SU-DHL-6 (cell line): ENCODE measurements around the gene CAMKK2.

ENCODE experiments used
- H2AFZ ChIP-seq: fragments of 200-600 bp; sonication (generic); 2 replicates; pipeline ENCODE4 v1.6.1; 2014; ENCODE audit warnings: low read depth, mild to moderate bottlenecking, moderate library complexity, mixed read lengths, antibody characterized with exemption, low read length; ENCODE audit not compliant: severe bottlenecking
- H3F3A ChIP-seq: fragments of 200-600 bp; shearing (Covaris generic); 2 replicates; pipeline ENCODE4 v1.6.0; 2016; ENCODE audit warnings: antibody characterized with exemption, mild to moderate bottlenecking; ENCODE audit not compliant: insufficient read depth
- H3K27ac ChIP-seq: fragments of 200-600 bp; sonication (generic); 2 replicates; pipeline ENCODE4 v1.5.1; 2016; ENCODE audit warnings: low read depth, mild to moderate bottlenecking, low read length, moderate library complexity, mixed read lengths
- H3K27me3 ChIP-seq: fragments of 200-600 bp; sonication (generic), shearing (Covaris generic); 2 replicates; pipeline ENCODE4 v1.6.0; 2014; ENCODE audit warnings: mild to moderate bottlenecking, low read length
- H3K36me3 ChIP-seq: fragments of 200-600 bp; sonication (generic); 2 replicates; pipeline ENCODE4 v1.6.1; 2014; ENCODE audit warnings: mild to moderate bottlenecking, low read length, mixed read lengths
- H3K4me2 ChIP-seq: fragments of 300-600, 200-600 bp; shearing (Covaris generic), sonication (generic); 2 replicates; pipeline ENCODE4 v1.6.0; 2014; ENCODE audit warnings: low read length, low read depth, mild to moderate bottlenecking; ENCODE audit not compliant: poor library complexity, severe bottlenecking
- H3K4me3 ChIP-seq: fragments of 200-600 bp; sonication (generic); 2 replicates; pipeline ENCODE4 v1.5.1; 2014; ENCODE audit warnings: antibody characterized with exemption, low read length, mild to moderate bottlenecking, mixed read lengths; ENCODE audit not compliant: insufficient read depth, poor library complexity, severe bottlenecking
- H3K79me2 ChIP-seq: fragments of 200-600 bp; sonication (generic); 2 replicates; pipeline ENCODE4 v1.6.1; 2014; ENCODE audit warnings: mild to moderate bottlenecking, low read length, moderate library complexity; ENCODE audit not compliant: insufficient read depth
- H3K9ac ChIP-seq: fragments of 200-600 bp; sonication (generic); 2 replicates; pipeline ENCODE4 v1.7.0; 2014; ENCODE audit warnings: mild to moderate bottlenecking, low read length
- H3K9me2 ChIP-seq: fragments of 200-600 bp; sonication (generic); replicated peaks from 2 replicates; pipeline ENCODE4 v1.6.1; 2014; ENCODE audit warnings: low read length; ENCODE audit not compliant: insufficient read depth
- H3K9me3 ChIP-seq: fragments of 200-600 bp; sonication (generic); 2 replicates; pipeline ENCODE4 v1.6.1; 2014; ENCODE audit warnings: low read length, mixed read lengths; ENCODE audit not compliant: insufficient read depth
- H4K20me1 ChIP-seq: fragments of 200-600 bp; sonication (generic); 2 replicates; pipeline ENCODE4 v1.6.1; 2014; ENCODE audit warnings: low read depth, mild to moderate bottlenecking, antibody characterized with exemption, low read length, moderate library complexity, mixed read lengths
- EZH2phosphoT487 ChIP-seq: fragments of 200-600 bp; sonication (generic), shearing (Covaris generic); conservative IDR thresholded peaks from 2 replicates; pipeline ENCODE4 v1.6.1; 2018; ENCODE audit warnings: mild to moderate bottlenecking, antibody characterized with exemption, low read length, moderate library complexity, mixed read lengths
- TF ChIP-seq, protein P1 (sequence below): fragments of 200-600 bp; sonication (generic); IDR thresholded peaks from one replicate; pipeline ENCODE4 v1.5.1; 2017; ENCODE audit warnings: antibody characterized with exemption, mild to moderate bottlenecking, low read length, moderate library complexity; ENCODE audit not compliant: insufficient read depth, poor library complexity, severe bottlenecking

The CAMKK2 gene

DNA sequence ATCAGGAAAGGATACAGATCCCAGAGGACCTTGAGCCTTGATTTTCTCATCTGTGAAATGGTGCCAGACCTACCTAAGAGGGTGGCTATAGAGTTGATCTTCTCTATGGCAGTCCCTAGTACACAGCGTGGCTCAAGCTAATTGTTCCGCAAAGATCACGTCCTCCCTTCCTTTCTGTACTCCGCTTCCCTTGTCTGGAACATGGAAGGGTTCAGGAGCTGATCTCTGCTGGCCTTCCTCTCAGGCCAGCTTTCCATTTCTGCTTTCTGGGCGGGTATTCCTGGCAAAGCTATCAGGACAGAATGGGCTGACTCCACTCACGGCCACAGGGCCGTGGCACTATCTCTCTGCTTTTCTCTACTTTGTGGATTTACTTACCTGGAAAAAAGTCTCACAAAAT, 6.5 kb downstream of the CAMKK2 start:
- Histone ChIP-seq H3K9me2 (no peaks in the 10 kb centered on the region), H3K27me3 (no peaks in the 10 kb centered on the region), H3K9ac (no peak overlapping the region), H3K4me3 (no peak overlapping the region), H3K36me3 (no peaks in the 10 kb centered on the region), H4K20me1 (no peaks in the 10 kb centered on the region), H2AFZ (no peak overlapping the region), H3K27ac (no peak overlapping the region), H3K79me2 (peaks cover 32% of the 10 kb centered on the region), H3F3A (no peaks in the 10 kb centered on the region), H3K9me3 (no peaks in the 10 kb centered on the region), H3K4me2 (no peak overlapping the region)
- TF ChIP-seq EZH2phosphoT487 = no peak
- TF ChIP-seq, protein P1, sequence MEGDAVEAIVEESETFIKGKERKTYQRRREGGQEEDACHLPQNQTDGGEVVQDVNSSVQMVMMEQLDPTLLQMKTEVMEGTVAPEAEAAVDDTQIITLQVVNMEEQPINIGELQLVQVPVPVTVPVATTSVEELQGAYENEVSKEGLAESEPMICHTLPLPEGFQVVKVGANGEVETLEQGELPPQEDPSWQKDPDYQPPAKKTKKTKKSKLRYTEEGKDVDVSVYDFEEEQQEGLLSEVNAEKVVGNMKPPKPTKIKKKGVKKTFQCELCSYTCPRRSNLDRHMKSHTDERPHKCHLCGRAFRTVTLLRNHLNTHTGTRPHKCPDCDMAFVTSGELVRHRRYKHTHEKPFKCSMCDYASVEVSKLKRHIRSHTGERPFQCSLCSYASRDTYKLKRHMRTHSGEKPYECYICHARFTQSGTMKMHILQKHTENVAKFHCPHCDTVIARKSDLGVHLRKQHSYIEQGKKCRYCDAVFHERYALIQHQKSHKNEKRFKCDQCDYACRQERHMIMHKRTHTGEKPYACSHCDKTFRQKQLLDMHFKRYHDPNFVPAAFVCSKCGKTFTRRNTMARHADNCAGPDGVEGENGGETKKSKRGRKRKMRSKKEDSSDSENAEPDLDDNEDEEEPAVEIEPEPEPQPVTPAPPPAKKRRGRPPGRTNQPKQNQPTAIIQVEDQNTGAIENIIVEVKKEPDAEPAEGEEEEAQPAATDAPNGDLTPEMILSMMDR = no peak

DNA sequence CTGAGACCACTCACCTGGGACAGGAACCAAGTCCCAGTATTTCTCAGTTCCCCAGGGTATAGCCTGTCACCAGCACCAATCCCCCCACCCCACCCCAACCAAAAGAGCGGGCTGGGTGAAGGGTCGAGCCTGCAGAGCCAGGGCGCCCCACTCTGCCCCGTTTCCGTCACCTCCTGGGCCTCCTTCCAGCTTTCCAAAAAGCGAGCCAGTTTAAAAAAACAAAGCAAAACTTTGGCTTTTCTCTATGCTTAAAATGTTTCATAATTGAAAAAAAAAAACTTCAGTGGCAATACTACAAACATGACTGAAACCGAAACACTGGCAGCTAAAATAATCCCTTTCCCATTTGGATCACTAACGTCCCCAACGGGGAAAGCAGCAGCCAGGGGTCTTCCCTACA, 7.5 kb downstream of the CAMKK2 start:
- Histone ChIP-seq H3K4me3 (no peak overlapping the region), H3K9me2 (no peaks in the 10 kb centered on the region), H3K27me3 (no peaks in the 10 kb centered on the region), H2AFZ (no peak overlapping the region), H3K9me3 (no peaks in the 10 kb centered on the region), H3K9ac (no peak overlapping the region), H3K36me3 (no peaks in the 10 kb centered on the region), H3F3A (no peaks in the 10 kb centered on the region), H3K27ac (no peak overlapping the region), H3K79me2 (peaks cover 27% of the 10 kb centered on the region), H3K4me2 (no peak overlapping the region), H4K20me1 (no peaks in the 10 kb centered on the region)
- TF ChIP-seq, protein P1 = no peak
- no peak for TF ChIP-seq EZH2phosphoT487

DNA sequence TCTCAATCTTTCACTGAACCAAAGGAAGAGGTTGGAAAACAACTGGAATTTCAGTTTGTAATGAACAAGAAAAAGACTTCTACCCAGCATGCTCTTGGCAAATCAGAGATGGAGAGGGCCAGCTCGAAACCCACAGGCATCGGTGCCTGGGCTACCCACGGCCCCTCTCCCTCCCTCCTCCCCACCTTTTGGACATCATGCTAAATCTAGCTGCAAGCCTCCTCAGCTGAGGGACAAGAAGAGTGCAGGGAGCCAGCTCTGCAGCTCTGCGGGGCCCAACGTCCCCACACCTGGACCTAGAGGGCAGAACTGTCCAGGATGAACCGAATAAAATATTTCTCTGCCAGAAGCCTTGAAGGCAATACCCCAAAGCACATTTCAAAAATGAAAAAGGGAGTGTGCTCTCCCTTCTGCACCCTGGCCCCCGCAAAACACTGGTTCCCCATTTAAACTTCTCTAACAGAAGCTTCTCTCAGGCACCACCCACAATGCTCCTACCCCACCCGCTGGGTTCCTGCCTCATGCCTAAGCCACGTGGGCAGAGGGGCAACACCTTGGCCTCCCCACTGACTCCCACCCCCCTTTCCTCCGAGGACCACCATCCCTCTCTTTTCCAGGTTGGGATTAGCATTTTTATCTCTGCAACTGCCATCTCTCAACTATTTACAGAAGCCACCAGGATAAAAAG, 8.2 kb downstream of the CAMKK2 start:
- H3K79me2 ChIP-seq = peaks cover 20% of the 10 kb centered on the region
- no peaks in the 10 kb centered on the region for H4K20me1 ChIP-seq
- H3K4me2 ChIP-seq = no peak overlapping the region
- H3K4me3 ChIP-seq = no peak overlapping the region
- no peaks in the 10 kb centered on the region for H3K9me3 ChIP-seq
- no peak overlapping the region for H2AFZ ChIP-seq
- H3K9me2 ChIP-seq = no peaks in the 10 kb centered on the region
- no peak overlapping the region for H3K27ac ChIP-seq
- no peaks in the 10 kb centered on the region for H3K36me3 ChIP-seq
- no peak for TF ChIP-seq EZH2phosphoT487
- TF ChIP-seq, protein P1 = no peak
- no peaks in the 10 kb centered on the region for H3K27me3 ChIP-seq
- no peak overlapping the region for H3K9ac ChIP-seq
- no peaks in the 10 kb centered on the region for H3F3A ChIP-seq
